Ascending aorta (tissue), 2 donors: ENCODE results near the gene LHX6. TPM values are rescaled to one million over a fixed set of nuclear protein-coding genes. Genes with fewer than 3 reads are reported as not detected.

Source experiments
- DNase-seq, 2 donors: peaks; one replicate each; pipeline ENCODE4 v3.0.0-alpha.2; 2019; ENCODE audit warnings: low spot score in 2 of 2
- H3K27ac ChIP-seq, 2 donors: fragments of 200-600 bp; sonication (generic); one replicate each; pipeline ENCODE4 v1.5.1; 2016 to 2017; ENCODE audit warnings: mild to moderate bottlenecking in 1 of 2
- H3K27me3 ChIP-seq: fragments of 200-600 bp; sonication (generic); one replicate; pipeline ENCODE4 v1.5.1; 2017
- H3K36me3 ChIP-seq, 2 donors: fragments of 200-600 bp; sonication (generic); one replicate each; pipeline ENCODE4 v1.5.1; 2016
- H3K4me1 ChIP-seq, 2 donors: fragments of 200-600 bp; sonication (generic); one replicate each; pipeline ENCODE4 v1.5.1; 2016 to 2017; ENCODE audit warnings: mild to moderate bottlenecking in 1 of 2
- H3K4me3 ChIP-seq, 2 donors: fragments of 200-600 bp; sonication (generic); one replicate each; pipeline ENCODE4 v1.5.1; 2016 to 2017; ENCODE audit warnings: mild to moderate bottlenecking in 1 of 2
- H3K9me3 ChIP-seq, 2 donors: fragments of 200-600 bp; sonication (generic); one replicate each; pipeline ENCODE4 v1.5.1; 2016
- CTCF ChIP-seq, 3 experiments: fragments of 200-600 bp in 2 of 3; fragments of 450-650 bp in 1 of 3; sonication (generic) in 2 of 3; IDR thresholded peaks; one replicate each; pipeline ENCODE4 v1.5.1; 2016 to 2019; ENCODE audit warnings: antibody characterized with exemption in 3 of 3, mild to moderate bottlenecking in 1 of 3, moderate library complexity in 1 of 3
- intact Hi-C: fragments of 100-400 bp; cut with DNase I; formaldehyde crosslinking; loops from one replicate; pipeline ENCODE4 v1.15.1; 2023
- total RNA-seq: library from RNA; depleted of rRNA; stranded (reverse); fragments of >200 nt; gene quantifications from one replicate; pipeline ENCODE4 v1.1.0, GENCODE V29; 2016

Gene LHX6
- total RNA-seq, 1 donor from 2014 or later = 141 TPM

- Histone ChIP-seq H3K4me3 (peak overlapping the region; percentile 22 to 62), H3K4me1 (peaks cover 3 to 16% of the 10 kb centered on the region in 2 donors), H3K27ac (no peak overlapping the region), H3K36me3 (no peaks in the 10 kb centered on the region), H3K27me3 (peaks cover 20% of the 10 kb centered on the region), H3K9me3 (no peaks in the 10 kb centered on the region)
- no peak for DNase-seq
- intact Hi-C loops = no loop called here
- no peak for TF ChIP-seq CTCF (IDR thresholded peaks at IDR 0.05)
Measured at GRCh38 chr9:122226142-122226757, 2.5 kb downstream of the LHX6 start.

- Histone ChIP-seq H3K36me3 (no peaks in the 10 kb centered on the region), H3K27ac (no peak overlapping the region), H3K9me3 (no peaks in the 10 kb centered on the region), H3K27me3 (peaks cover 26% of the 10 kb centered on the region), H3K4me3 (peak overlapping the region; percentile 22 to 62), H3K4me1 (peaks cover 3 to 22% of the 10 kb centered on the region in 2 donors)
- no peak for TF ChIP-seq CTCF (IDR thresholded peaks at IDR 0.05)
- no peak for DNase-seq
- intact Hi-C loops = no loop called here
Measured at GRCh38 chr9:122225312-122226141, 3.2 kb downstream of the LHX6 start.

- intact Hi-C loops = no loop called here
- no peak for TF ChIP-seq CTCF (IDR thresholded peaks at IDR 0.05)
- no peaks in the 10 kb centered on the region for H3K9me3 ChIP-seq
- no peak for DNase-seq
- H3K4me1 ChIP-seq = peaks cover 1 to 38% of the 10 kb centered on the region in 2 donors
- no peaks in the 10 kb centered on the region for H3K36me3 ChIP-seq
- peaks cover 28% of the 10 kb centered on the region for H3K27me3 ChIP-seq
- no peak overlapping the region for H3K4me3 ChIP-seq
- no peak overlapping the region for H3K27ac ChIP-seq
Measured at GRCh38 chr9:122223435-122223834, 5.3 kb downstream of the LHX6 start.

DNA sequence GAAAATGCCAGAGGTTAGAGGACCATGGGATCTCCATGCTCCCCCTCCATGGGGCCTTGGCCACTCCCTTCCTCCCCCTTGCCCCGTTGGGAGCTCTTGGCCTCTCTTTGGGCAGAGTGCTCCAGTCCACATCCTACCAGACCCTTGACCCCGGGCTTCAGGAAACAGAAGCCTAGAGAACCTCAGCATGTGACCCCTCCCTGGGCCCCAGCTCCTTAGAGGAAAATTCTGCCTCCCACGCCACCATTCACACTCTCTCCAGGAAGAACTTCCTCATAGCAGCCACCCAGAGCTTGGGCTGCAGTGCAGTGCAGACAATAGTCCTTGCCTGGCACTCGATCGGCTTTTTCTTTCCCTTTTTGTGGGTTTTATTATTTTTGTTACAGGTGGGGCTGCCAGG is 6.0 kb downstream of the LHX6 start:
- intact Hi-C loops = no loop called here

GRCh38 chr9:122221183-122221811 is 7.5 kb downstream of the LHX6 start:
- Histone ChIP-seq H3K9me3 (no peaks in the 10 kb centered on the region), H3K4me1 (peaks cover 0 to 23% of the 10 kb centered on the region in 2 donors), H3K36me3 (no peaks in the 10 kb centered on the region), H3K27ac (no peak overlapping the region), H3K27me3 (peaks cover 23% of the 10 kb centered on the region), H3K4me3 (no peak overlapping the region)
- intact Hi-C loops = no loop called here
- no peak for DNase-seq
- no peak for TF ChIP-seq CTCF (IDR thresholded peaks at IDR 0.05)

More for the DNA sequence above, 6.0 kb downstream of the LHX6 start:
- no peak overlapping the region for H3K27ac ChIP-seq
- H3K4me3 ChIP-seq = no peak overlapping the region
- peaks cover 28% of the 10 kb centered on the region for H3K27me3 ChIP-seq
- no peaks in the 10 kb centered on the region for H3K9me3 ChIP-seq
- peaks cover 0 to 32% of the 10 kb centered on the region in 2 donors for H3K4me1 ChIP-seq
- H3K36me3 ChIP-seq = no peaks in the 10 kb centered on the region
- TF ChIP-seq CTCF (IDR thresholded peaks at IDR 0.05) = no peak
- DNase-seq = no peak
